Stimulated activated naive B cell treated with anti-CD40 and anti-IgM and Interleukin-4, amounts not matched to agents 10 μg/mL and 1 μg/mL and 100 μg/mL, for 72 hours (primary cell): ENCODE data around the gene DOCK4.

Experiments
- ATAC-seq, 2 donors: fragments of 150-1000 bp; cut with Tn5 transposase; replicated peaks; 2 replicates each; pipeline ENCODE4 v1.10.0; 2021; ENCODE audit warnings: moderate library complexity in 1 of 2
- DNase-seq: peaks from one replicate; pipeline ENCODE4 v3.0.0; 2021
- H3K27ac Mint-ChIP-seq: one replicate; pipeline ENCODE4 v1.8.0; 2022; ENCODE audit warnings: mild to moderate bottlenecking, mixed read lengths
- H3K27me3 Mint-ChIP-seq, 2 donors: one replicate each; pipeline ENCODE4 v1.8.0; 2022; ENCODE audit warnings: mixed read lengths in 2 of 2
- H3K36me3 Mint-ChIP-seq, 2 donors: one replicate each; pipeline ENCODE4 v1.8.0; 2022; ENCODE audit warnings: mixed read lengths in 2 of 2, mild to moderate bottlenecking in 1 of 2
- H3K4me1 Mint-ChIP-seq, 2 donors: one replicate each; pipeline ENCODE4 v1.8.0; 2022; ENCODE audit warnings: mixed read lengths in 2 of 2, mild to moderate bottlenecking in 1 of 2
- H3K4me3 Mint-ChIP-seq, 2 donors: one replicate each; pipeline ENCODE4 v1.8.0; 2022; ENCODE audit warnings: mild to moderate bottlenecking in 2 of 2, mixed read lengths in 2 of 2, moderate library complexity in 1 of 2
- H3K9me3 Mint-ChIP-seq, 2 donors: one replicate each; pipeline ENCODE4 v1.8.0; 2022; ENCODE audit warnings: mixed read lengths in 2 of 2, mild to moderate bottlenecking in 1 of 2

The DOCK4 gene

GRCh38 chr7:111730476-111731300 lies 475.5 kb downstream of the DOCK4 start:
- no peaks in the 10 kb centered on the region for H3K36me3 Mint-ChIP-seq
- H3K27me3 Mint-ChIP-seq, result peaks cover 0 to 3% of the 10 kb centered on the region in 2 donors

GRCh38 chr7:111730057-111730456 lies 476.1 kb downstream of the DOCK4 start:
- Mint-ChIP-seq H3K27me3 (peaks cover 0 to 3% of the 10 kb centered on the region in 2 donors), H3K4me1 (peaks cover 0 to 4% of the 10 kb centered on the region in 2 donors)

More at GRCh38 chr7:111730476-111731300, 475.5 kb downstream of the DOCK4 start:
- Mint-ChIP-seq H3K4me3 (no peak overlapping the region), H3K9me3 (no peaks in the 10 kb centered on the region), H3K4me1 (peaks cover 0 to 4% of the 10 kb centered on the region in 2 donors), H3K27ac (no peak overlapping the region)
- no peak for DNase-seq
- peak; percentile 78 to 80 for ATAC-seq

GRCh38 chr7:111729483-111729882 lies 476.7 kb downstream of the DOCK4 start:
- Mint-ChIP-seq H3K36me3 (no peaks in the 10 kb centered on the region), H3K27ac (no peak overlapping the region), H3K9me3 (no peaks in the 10 kb centered on the region), H3K4me1 (peaks cover 0 to 4% of the 10 kb centered on the region in 2 donors), H3K4me3 (no peak overlapping the region), H3K27me3 (peaks cover 0 to 1% of the 10 kb centered on the region in 2 donors)
- ATAC-seq, result no peak
- DNase-seq, result no peak

More at GRCh38 chr7:111730057-111730456, 476.1 kb downstream of the DOCK4 start:
- Mint-ChIP-seq H3K36me3 (no peaks in the 10 kb centered on the region), H3K9me3 (no peaks in the 10 kb centered on the region), H3K27ac (no peak overlapping the region), H3K4me3 (no peak overlapping the region)
- DNase-seq, result no peak
- no peak for ATAC-seq

- Mint-ChIP-seq H3K4me3 (peak overlapping the region in 1 of 2 donors; percentile 25), H3K9me3 (no peaks in the 10 kb centered on the region), H3K27ac (no peak overlapping the region), H3K4me1 (peaks cover 0 to 4% of the 10 kb centered on the region in 2 donors), H3K36me3 (no peaks in the 10 kb centered on the region), H3K27me3 (peaks cover 0 to 4% of the 10 kb centered on the region in 2 donors)
- no peak for ATAC-seq
- DNase-seq, result no peak
Observed at GRCh38 chr7:111728635-111728995, 477.6 kb downstream of the DOCK4 start.

GRCh38 chr7:111727905-111728634 lies 478.1 kb downstream of the DOCK4 start:
- H3K27me3 Mint-ChIP-seq, result peaks cover 0 to 4% of the 10 kb centered on the region in 2 donors
- H3K4me3 Mint-ChIP-seq, result no peak overlapping the region
- no peak overlapping the region for H3K27ac Mint-ChIP-seq
- no peak for ATAC-seq
- H3K9me3 Mint-ChIP-seq, result no peaks in the 10 kb centered on the region
- no peaks in the 10 kb centered on the region for H3K36me3 Mint-ChIP-seq
- DNase-seq, result no peak
- peaks cover 0 to 9% of the 10 kb centered on the region in 2 donors for H3K4me1 Mint-ChIP-seq

- no peak for DNase-seq
- ATAC-seq, result no peak
- no peak overlapping the region for H3K27ac Mint-ChIP-seq
- H3K9me3 Mint-ChIP-seq, result peaks cover 3 to 4% of the 10 kb centered on the region in 2 donors
- peaks cover 4 to 12% of the 10 kb centered on the region in 2 donors for H3K27me3 Mint-ChIP-seq
- no peaks in the 10 kb centered on the region for H3K36me3 Mint-ChIP-seq
- H3K4me3 Mint-ChIP-seq, result no peak overlapping the region
- peaks cover 0 to 5% of the 10 kb centered on the region in 2 donors for H3K4me1 Mint-ChIP-seq
Observed at GRCh38 chr7:111718886-111719285, 487.3 kb downstream of the DOCK4 start.

GRCh38 chr7:111711426-111712065 lies 494.7 kb downstream of the DOCK4 start:
- DNase-seq (no peak), ATAC-seq (no peak)
- Mint-ChIP-seq H3K27ac (no peak overlapping the region), H3K4me3 (no peak overlapping the region), H3K4me1 (no peaks in the 10 kb centered on the region), H3K9me3 (no peaks in the 10 kb centered on the region), H3K27me3 (peaks cover 5 to 10% of the 10 kb centered on the region in 2 donors), H3K36me3 (no peaks in the 10 kb centered on the region)

- Mint-ChIP-seq H3K4me3 (no peak overlapping the region), H3K9me3 (no peaks in the 10 kb centered on the region)
- ATAC-seq, result no peak
Observed at GRCh38 chr7:111710839-111711380, 495.3 kb downstream of the DOCK4 start.

GRCh38 chr7:111708072-111708471 lies 498.1 kb downstream of the DOCK4 start:
- ATAC-seq, result no peak
- Mint-ChIP-seq H3K27me3 (peaks cover 16 to 19% of the 10 kb centered on the region in 2 donors), H3K9me3 (peaks cover 5% of the 10 kb centered on the region in 2 donors), H3K4me1 (no peaks in the 10 kb centered on the region), H3K27ac (no peak overlapping the region), H3K36me3 (no peaks in the 10 kb centered on the region), H3K4me3 (no peak overlapping the region)
- no peak for DNase-seq

More at GRCh38 chr7:111710839-111711380, 495.3 kb downstream of the DOCK4 start:
- Mint-ChIP-seq H3K27me3 (peaks cover 5 to 10% of the 10 kb centered on the region in 2 donors), H3K36me3 (no peaks in the 10 kb centered on the region), H3K4me1 (no peaks in the 10 kb centered on the region), H3K27ac (no peak overlapping the region)
- DNase-seq, result no peak

GRCh38 chr7:111705807-111706206 lies 500.4 kb downstream of the DOCK4 start:
- no peak overlapping the region for H3K27ac Mint-ChIP-seq
- no peak overlapping the region for H3K4me3 Mint-ChIP-seq
- H3K27me3 Mint-ChIP-seq, result peaks cover 16 to 20% of the 10 kb centered on the region in 2 donors
- peaks cover 5 to 7% of the 10 kb centered on the region in 2 donors for H3K9me3 Mint-ChIP-seq
- H3K4me1 Mint-ChIP-seq, result no peaks in the 10 kb centered on the region
- peak; percentile 41 to 57 for ATAC-seq
- H3K36me3 Mint-ChIP-seq, result no peaks in the 10 kb centered on the region
- DNase-seq, result no peak

GRCh38 chr7:111697771-111698170 lies 508.4 kb downstream of the DOCK4 start:
- Mint-ChIP-seq H3K4me1 (no peaks in the 10 kb centered on the region), H3K9me3 (peaks cover 3 to 4% of the 10 kb centered on the region in 2 donors), H3K27me3 (no peaks in the 10 kb centered on the region), H3K27ac (no peak overlapping the region), H3K4me3 (no peak overlapping the region), H3K36me3 (peaks cover 0 to 2% of the 10 kb centered on the region in 2 donors)
- ATAC-seq (no peak), DNase-seq (no peak)

- H3K36me3 Mint-ChIP-seq, result peaks cover 0 to 2% of the 10 kb centered on the region in 2 donors
- DNase-seq, result no peak
- peaks cover 2 to 3% of the 10 kb centered on the region in 2 donors for H3K9me3 Mint-ChIP-seq
- peaks cover 0 to 5% of the 10 kb centered on the region in 2 donors for H3K4me1 Mint-ChIP-seq
- no peaks in the 10 kb centered on the region for H3K27me3 Mint-ChIP-seq
- no peak for ATAC-seq
- no peak overlapping the region for H3K27ac Mint-ChIP-seq
- H3K4me3 Mint-ChIP-seq, result no peak overlapping the region
Observed at GRCh38 chr7:111694376-111694775, 511.8 kb downstream of the DOCK4 start.

GRCh38 chr7:111690364-111691111 lies 515.7 kb downstream of the DOCK4 start:
- ATAC-seq (no peak), DNase-seq (no peak)
- H3K27ac Mint-ChIP-seq, result no peak overlapping the region
- peaks cover 2 to 3% of the 10 kb centered on the region in 2 donors for H3K9me3 Mint-ChIP-seq
- peaks cover 0 to 5% of the 10 kb centered on the region in 2 donors for H3K4me1 Mint-ChIP-seq
- H3K27me3 Mint-ChIP-seq, result peaks cover 5 to 6% of the 10 kb centered on the region in 2 donors
- H3K4me3 Mint-ChIP-seq, result no peak overlapping the region
- H3K36me3 Mint-ChIP-seq, result peaks cover 0 to 2% of the 10 kb centered on the region in 2 donors
